Measurements from ENCODE around the gene TIGD4.
"Not testable (repeated sequence)": the region's sequence is repeated elsewhere in the genome, so short reads cannot be mapped to it uniquely, and the experiment has no call there.

Gene TIGD4

GRCh38 chr4:152773953-152774352 is 5.6 kb downstream of the TIGD4 start:
- no peak for DNase-seq (ENCODE audit: extremely low read depth, low read depth)
- H3K4me3 ChIP-seq (replicated peaks; ENCODE audit: low read depth, low read length), result no peak overlapping the region
- no peak for TF ChIP-seq CTCF (IDR thresholded peaks at IDR 0.05; ENCODE audit: low read depth, low read length, missing control alignments)

- TF ChIP-seq CTCF (IDR thresholded peaks at IDR 0.05; ENCODE audit: low read depth, low read length, missing control alignments), result no peak
- no peak overlapping the region for H3K4me3 ChIP-seq (replicated peaks; ENCODE audit: low read depth, low read length)
- no peak for DNase-seq (ENCODE audit: extremely low read depth, low read depth)
Observed at GRCh38 chr4:152773339-152773738, 6.2 kb downstream of the TIGD4 start.

GRCh38 chr4:152771741-152772533 is 7.6 kb downstream of the TIGD4 start:
- DNase-seq (ENCODE audit: extremely low read depth, low read depth), result no peak
- no peak for TF ChIP-seq CTCF (IDR thresholded peaks at IDR 0.05; ENCODE audit: low read depth, low read length, missing control alignments)
- H3K4me3 ChIP-seq (replicated peaks; ENCODE audit: low read depth, low read length), result no peak overlapping the region

- DNase-seq (ENCODE audit: extremely low read depth, low read depth), result not testable (repeated sequence)
Observed at GRCh38 chr4:152765069-152765737, 14.3 kb downstream of the TIGD4 start.

GRCh38 chr4:152763796-152764195 is 15.7 kb downstream of the TIGD4 start:
- no peak for TF ChIP-seq CTCF (IDR thresholded peaks at IDR 0.05; ENCODE audit: low read depth, low read length, missing control alignments)
- no peak overlapping the region for H3K4me3 ChIP-seq (replicated peaks; ENCODE audit: low read depth, low read length)
- DNase-seq (ENCODE audit: extremely low read depth, low read depth), result no peak

More at GRCh38 chr4:152765069-152765737, 14.3 kb downstream of the TIGD4 start:
- not testable (repeated sequence) for H3K4me3 ChIP-seq (replicated peaks; ENCODE audit: low read depth, low read length)

- no peak for DNase-seq (ENCODE audit: extremely low read depth, low read depth)
- no peak overlapping the region for H3K4me3 ChIP-seq (replicated peaks; ENCODE audit: low read depth, low read length)
- TF ChIP-seq CTCF (IDR thresholded peaks at IDR 0.05; ENCODE audit: low read depth, low read length, missing control alignments), result no peak
Observed at GRCh38 chr4:152748619-152749018, 30.9 kb downstream of the TIGD4 start.

GRCh38 chr4:152747444-152747843 is 32.1 kb downstream of the TIGD4 start:
- no peak overlapping the region for H3K4me3 ChIP-seq (replicated peaks; ENCODE audit: low read depth, low read length)
- TF ChIP-seq CTCF (IDR thresholded peaks at IDR 0.05; ENCODE audit: low read depth, low read length, missing control alignments), result no peak
- no peak for DNase-seq (ENCODE audit: extremely low read depth, low read depth)
